GM12864 (cell line): Measurements from ENCODE around the gene TRIM42.

Experiments
- DNase-seq: peaks from one replicate; pipeline ENCODE4 v3.0.0-alpha.2; 2011; ENCODE audit warnings: low read depth
- H3K4me3 ChIP-seq: 2 replicates; pipeline ENCODE4 v1.5.1; 2011; ENCODE audit warnings: mild to moderate bottlenecking, low read depth, low read length, control low read depth
- CTCF ChIP-seq: IDR thresholded peaks from 2 replicates; pipeline ENCODE4 v1.5.1; 2011; ENCODE audit warnings: low read depth, mild to moderate bottlenecking, moderate library complexity, low read length, control low read depth, inconsistent platforms; ENCODE audit errors: missing control alignments

TRIM42 gene

GRCh38 chr3:140651287-140651686 is 26.6 kb upstream of the TRIM42 start:
- no peak for DNase-seq
- no peak overlapping the region for H3K4me3 ChIP-seq
- no peak for TF ChIP-seq CTCF

GRCh38 chr3:140655678-140656077 is 22.2 kb upstream of the TRIM42 start:
- DNase-seq, result no peak
- no peak overlapping the region for H3K4me3 ChIP-seq
- no peak for TF ChIP-seq CTCF

GRCh38 chr3:140664111-140664510 is 13.8 kb upstream of the TRIM42 start:
- H3K4me3 ChIP-seq, result no peak overlapping the region
- no peak for DNase-seq
- TF ChIP-seq CTCF, result no peak

GRCh38 chr3:140682586-140682985 is 4.7 kb downstream of the TRIM42 start:
- TF ChIP-seq CTCF, result no peak
- no peak overlapping the region for H3K4me3 ChIP-seq
- no peak for DNase-seq

GRCh38 chr3:140686128-140686527 is 8.3 kb downstream of the TRIM42 start:
- TF ChIP-seq CTCF, result no peak
- no peak for DNase-seq
- no peak overlapping the region for H3K4me3 ChIP-seq

GRCh38 chr3:140686948-140687347 is 9.1 kb downstream of the TRIM42 start:
- TF ChIP-seq CTCF, result peak; percentile 3
- no peak for DNase-seq
- no peak overlapping the region for H3K4me3 ChIP-seq

- TF ChIP-seq CTCF, result no peak
These were observed 17.6 kb downstream of the TRIM42 start for GRCh38 chr3:140695361-140696061.

More at GRCh38 chr3:140695361-140696061, 17.6 kb downstream of the TRIM42 start:
- no peak for DNase-seq
- H3K4me3 ChIP-seq, result no peak overlapping the region
